NCI-H510A treated with DMSO at 0.1 percent for 48 hours (cell line): Measurements from ENCODE around the gene ESR2.
"Not testable (repeated sequence)": the region's sequence is repeated elsewhere in the genome, so short reads cannot be mapped to it uniquely, and the experiment has no call there.

Experiments used
- DNase-seq: peaks from one replicate; lab custom pipeline; 2025; lab: John Stamatoyannopoulos, UW

Gene ESR2

GRCh38 chr14:64293976-64294671, at the start of gene ESR2:
TSS of gene ESR2 (minus strand) at chr14:64294371. CDS start at chr14:64282985, 11,386 bp downstream.
- DNase-seq = peak; percentile 64

- DNase-seq = no peak
Observed at GRCh38 chr14:64340560-64341196, 46.5 kb upstream of the ESR2 start.

- DNase-seq = peak; percentile 98
Observed at GRCh38 chr14:64338616-64339316, 44.6 kb upstream of the ESR2 start.

- DNase-seq = peak; percentile 86
Observed at GRCh38 chr14:64337888-64338615, 43.9 kb upstream of the ESR2 start.

GRCh38 chr14:64329149-64329548, 35.0 kb upstream of the ESR2 start:
- no peak for DNase-seq

GRCh38 chr14:64326502-64326901, 32.3 kb upstream of the ESR2 start:
- DNase-seq = no peak

- DNase-seq = no peak
Observed at GRCh38 chr14:64324895-64325294, 30.7 kb upstream of the ESR2 start.

GRCh38 chr14:64324461-64324860, 30.3 kb upstream of the ESR2 start:
- DNase-seq = no peak

GRCh38 chr14:64320362-64320761, 26.2 kb upstream of the ESR2 start:
- not testable (repeated sequence) for DNase-seq

- not testable (repeated sequence) for DNase-seq
Observed at GRCh38 chr14:64318695-64319094, 24.5 kb upstream of the ESR2 start.

GRCh38 chr14:64303471-64303917, 9.3 kb upstream of the ESR2 start:
- DNase-seq = peak; percentile 93

GRCh38 chr14:64298773-64299172, 4.6 kb upstream of the ESR2 start:
- no peak for DNase-seq

- DNase-seq = no peak
Observed at GRCh38 chr14:64296561-64296960, 2.4 kb upstream of the ESR2 start.

GRCh38 chr14:64294672-64295413, 672 bp upstream of the ESR2 start:
- DNase-seq = peak; percentile 78

- DNase-seq = no peak
Observed at GRCh38 chr14:64292197-64292596, 2.0 kb downstream of the ESR2 start.

- DNase-seq = no peak
Observed at GRCh38 chr14:64289571-64289970, 4.6 kb downstream of the ESR2 start.

- no peak for DNase-seq
Observed at GRCh38 chr14:64281805-64282204, 12.4 kb downstream of the ESR2 start.

- no peak for DNase-seq
Observed at GRCh38 chr14:64279704-64280668, 14.2 kb downstream of the ESR2 start.

GRCh38 chr14:64278458-64278857, 15.7 kb downstream of the ESR2 start:
- no peak for DNase-seq

GRCh38 chr14:64272019-64272418, 22.2 kb downstream of the ESR2 start:
- no peak for DNase-seq
